MM.1S (cell line): ENCODE results near the gene ACO2.

Experiments used
- CTCF ChIP-seq: fragments of 300-600 bp; sonication (generic); IDR thresholded peaks from 2 replicates; pipeline ENCODE4 v1.5.1; 2016; ENCODE audit warnings: antibody characterized with exemption, low read length, mixed read lengths
- EZH2 ChIP-seq: fragments of 300-600 bp; sonication (generic); optimal IDR thresholded peaks from 2 replicates; pipeline ENCODE3; 2017; ENCODE audit warnings: low read depth, mild to moderate bottlenecking, antibody characterized with exemption, low read length, mixed read lengths
- EZH2phosphoT487 ChIP-seq: fragments of 300-600 bp; sonication (generic); IDR thresholded peaks from 2 replicates; pipeline ENCODE4 v1.6.1; 2018; ENCODE audit warnings: antibody characterized with exemption, low read length

GRCh38 chr22:41555325-41555982 lies 86.5 kb downstream of the ACO2 start:
- TF ChIP-seq CTCF (no peak), EZH2phosphoT487 (no peak), EZH2 (no peak)
